DMS 273 (cell line): ENCODE measurements around the gene ATAD3B.
"Not testable (repeated sequence)": the region's sequence is repeated elsewhere in the genome, so short reads cannot be mapped to it uniquely, and the experiment has no call there.

Source experiments
- DNase-seq: peaks from one replicate; lab custom pipeline; 2025; ENCODE audit not compliant: unreplicated experiment; lab: John Stamatoyannopoulos, UW

Gene ATAD3B

GRCh38 chr1:1509465-1509850 is 37.9 kb downstream of the ATAD3B start:
- not testable (repeated sequence) for DNase-seq

GRCh38 chr1:1510912-1511532 is 39.5 kb downstream of the ATAD3B start:
- DNase-seq = no peak

- peak; percentile 92 for DNase-seq
These were observed 40.1 kb downstream of the ATAD3B start, which contains the start of gene ATAD3A for GRCh38 chr1:1511533-1512285. ATAD3A (plus strand) TSS chr1:1512162; CDS start chr1:1512269, 107 bp downstream.

- not testable (repeated sequence) for DNase-seq
These were observed 40.9 kb downstream of the ATAD3B start for GRCh38 chr1:1512425-1512824.

- DNase-seq = not testable (repeated sequence)
These were observed 42.1 kb downstream of the ATAD3B start for GRCh38 chr1:1513675-1514074.

GRCh38 chr1:1514376-1514775 is 42.8 kb downstream of the ATAD3B start:
- not testable (repeated sequence) for DNase-seq

- DNase-seq = not testable (repeated sequence)
These were observed 45.4 kb downstream of the ATAD3B start for GRCh38 chr1:1516923-1517322.

- DNase-seq = no peak
These were observed 46.5 kb downstream of the ATAD3B start for GRCh38 chr1:1517973-1518620.

- not testable (repeated sequence) for DNase-seq
These were observed 47.0 kb downstream of the ATAD3B start for GRCh38 chr1:1518621-1519007.

- DNase-seq = not testable (repeated sequence)
These were observed 48.4 kb downstream of the ATAD3B start for GRCh38 chr1:1519805-1520505.

- DNase-seq = no peak
These were observed 49.8 kb downstream of the ATAD3B start for GRCh38 chr1:1521331-1521730.

- DNase-seq = not testable (repeated sequence)
These were observed 51.0 kb downstream of the ATAD3B start for GRCh38 chr1:1522536-1522935.

GRCh38 chr1:1523226-1523625 is 51.7 kb downstream of the ATAD3B start:
- DNase-seq = not testable (repeated sequence)

- not testable (repeated sequence) for DNase-seq
These were observed 52.1 kb downstream of the ATAD3B start for GRCh38 chr1:1523651-1524050.

GRCh38 chr1:1524750-1525383 is 53.3 kb downstream of the ATAD3B start:
- DNase-seq = not testable (repeated sequence)

GRCh38 chr1:1526476-1526875 is 54.9 kb downstream of the ATAD3B start:
- DNase-seq = not testable (repeated sequence)

- no peak for DNase-seq
These were observed 55.7 kb downstream of the ATAD3B start for GRCh38 chr1:1527092-1527816.

- no peak for DNase-seq
These were observed 57.0 kb downstream of the ATAD3B start for GRCh38 chr1:1528301-1529267.

GRCh38 chr1:1529321-1529720 is 57.8 kb downstream of the ATAD3B start:
- DNase-seq = no peak
